ENCODE measurements around the gene CTSF. TPM values are rescaled to one million over a fixed set of nuclear protein-coding genes. Genes with fewer than 3 reads are reported as not detected.

The CTSF gene
- total and polyA plus RNA-seq, 10 donors, result 11.4 to 60.8 (median 31.0) TPM

DNA sequence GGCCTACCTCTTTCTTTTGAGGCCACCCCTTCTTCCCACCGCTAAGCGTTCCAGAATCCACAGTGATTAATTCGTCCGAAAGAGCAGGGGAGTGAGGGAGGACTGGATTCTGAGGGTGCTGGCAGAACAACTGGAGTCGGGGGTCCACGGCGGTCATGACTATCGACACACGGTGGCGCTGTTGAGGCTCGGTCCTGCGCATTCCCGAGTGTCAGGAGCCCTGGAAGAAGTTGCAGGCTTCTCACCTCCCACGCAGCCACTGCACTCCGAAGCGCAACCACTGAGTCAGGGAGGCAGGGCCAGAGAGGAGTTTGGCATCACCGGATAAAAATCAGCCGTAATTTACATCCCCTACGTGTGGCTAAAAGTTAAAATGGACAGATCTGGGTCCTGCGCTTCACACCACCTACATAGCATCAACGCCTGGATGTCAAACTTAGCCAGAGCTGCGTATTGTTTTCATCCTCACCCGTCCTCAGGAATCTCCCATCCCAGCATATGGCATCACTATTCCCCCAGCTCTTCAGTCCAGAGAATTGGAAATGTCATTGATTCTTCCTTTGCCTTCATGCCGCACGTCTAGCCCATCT lies 10.7 kb upstream of the CTSF start:
- H3K4me3 ChIP-seq, result peak overlapping the region in 1 of 8 donors; percentile 34
- H3K27ac ChIP-seq, result no peak overlapping the region
- 17 to 20% (median 18%) methylated on average over 25 of the region's 25 CpGs for WGBS, 5 donors
- intact Hi-C loops (cut with DNase I; ENCODE audit: low total_unique reads), result loop anchor here (2.0 kb wide), 1 partner anchor 102 kb away; no protein-coding TSS in a partner anchor
- peaks cover 2 to 9% (median 8%) of the 10 kb centered on the region in 6 donors for H3K4me1 ChIP-seq
- H3K36me3 ChIP-seq, result no peaks in the 10 kb centered on the region
- peak; percentile 90 for DNase-seq
- peaks cover 0 to 17% (median 14%) of the 10 kb centered on the region in 8 donors for H3K9me3 ChIP-seq
- no peaks in the 10 kb centered on the region for H3K27me3 ChIP-seq (replicated peaks in 1 of 7)
- TF ChIP-seq POLR2AphosphoS5 (IDR thresholded peaks at IDR 0.05) (peak; percentile 52 to 74 (median 65)), POLR2A (IDR thresholded peaks at IDR 0.05) (no peak)
- TF ChIP-seq, protein P1, sequence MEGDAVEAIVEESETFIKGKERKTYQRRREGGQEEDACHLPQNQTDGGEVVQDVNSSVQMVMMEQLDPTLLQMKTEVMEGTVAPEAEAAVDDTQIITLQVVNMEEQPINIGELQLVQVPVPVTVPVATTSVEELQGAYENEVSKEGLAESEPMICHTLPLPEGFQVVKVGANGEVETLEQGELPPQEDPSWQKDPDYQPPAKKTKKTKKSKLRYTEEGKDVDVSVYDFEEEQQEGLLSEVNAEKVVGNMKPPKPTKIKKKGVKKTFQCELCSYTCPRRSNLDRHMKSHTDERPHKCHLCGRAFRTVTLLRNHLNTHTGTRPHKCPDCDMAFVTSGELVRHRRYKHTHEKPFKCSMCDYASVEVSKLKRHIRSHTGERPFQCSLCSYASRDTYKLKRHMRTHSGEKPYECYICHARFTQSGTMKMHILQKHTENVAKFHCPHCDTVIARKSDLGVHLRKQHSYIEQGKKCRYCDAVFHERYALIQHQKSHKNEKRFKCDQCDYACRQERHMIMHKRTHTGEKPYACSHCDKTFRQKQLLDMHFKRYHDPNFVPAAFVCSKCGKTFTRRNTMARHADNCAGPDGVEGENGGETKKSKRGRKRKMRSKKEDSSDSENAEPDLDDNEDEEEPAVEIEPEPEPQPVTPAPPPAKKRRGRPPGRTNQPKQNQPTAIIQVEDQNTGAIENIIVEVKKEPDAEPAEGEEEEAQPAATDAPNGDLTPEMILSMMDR (IDR thresholded peaks at IDR 0.05 in 8 of 11, conservative IDR thresholded peaks at IDR 0.05 in 3 of 11), result peak; percentile 63 to 88 (median 85)

DNA sequence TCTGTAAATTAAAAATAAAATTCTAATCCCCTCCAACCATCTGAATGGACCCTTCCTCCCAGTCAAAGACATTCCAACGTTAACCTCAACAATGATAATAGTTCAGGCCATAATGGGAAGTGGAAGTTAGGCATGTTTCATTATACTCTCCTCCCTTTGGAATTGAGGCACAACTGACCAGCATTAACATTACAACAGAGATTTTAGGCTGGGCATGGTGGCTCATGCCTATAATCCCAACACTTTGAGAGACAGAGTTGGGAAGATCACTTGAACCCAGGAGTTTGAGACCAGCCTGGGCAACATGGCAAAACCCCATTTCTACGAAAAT lies 2.4 kb upstream of the CTSF start:
- H3K4me3 ChIP-seq, result no peak overlapping the region
- TF ChIP-seq POLR2AphosphoS5 (IDR thresholded peaks at IDR 0.05) (no peak), POLR2A (IDR thresholded peaks at IDR 0.05) (no peak)
- TF ChIP-seq, protein P1 (IDR thresholded peaks at IDR 0.05 in 8 of 11, conservative IDR thresholded peaks at IDR 0.05 in 3 of 11), result no peak
- DNase-seq, result no peak
- H3K27ac ChIP-seq, result no peak overlapping the region
- H3K36me3 ChIP-seq, result peaks cover 0 to 4% (median 0%) of the 10 kb centered on the region in 6 donors
- intact Hi-C loops (cut with DNase I; ENCODE audit: low total_unique reads), result no loop called here
- H3K27me3 ChIP-seq (replicated peaks in 1 of 7), result peaks cover 0 to 23% (median 3%) of the 10 kb centered on the region in 7 donors
- 69 to 86% (median 78%) methylated on average over 2 of the region's 2 CpGs for WGBS, 5 donors
- peaks cover 0 to 23% (median 18%) of the 10 kb centered on the region in 6 donors for H3K4me1 ChIP-seq
- H3K9me3 ChIP-seq, result no peaks in the 10 kb centered on the region

DNA sequence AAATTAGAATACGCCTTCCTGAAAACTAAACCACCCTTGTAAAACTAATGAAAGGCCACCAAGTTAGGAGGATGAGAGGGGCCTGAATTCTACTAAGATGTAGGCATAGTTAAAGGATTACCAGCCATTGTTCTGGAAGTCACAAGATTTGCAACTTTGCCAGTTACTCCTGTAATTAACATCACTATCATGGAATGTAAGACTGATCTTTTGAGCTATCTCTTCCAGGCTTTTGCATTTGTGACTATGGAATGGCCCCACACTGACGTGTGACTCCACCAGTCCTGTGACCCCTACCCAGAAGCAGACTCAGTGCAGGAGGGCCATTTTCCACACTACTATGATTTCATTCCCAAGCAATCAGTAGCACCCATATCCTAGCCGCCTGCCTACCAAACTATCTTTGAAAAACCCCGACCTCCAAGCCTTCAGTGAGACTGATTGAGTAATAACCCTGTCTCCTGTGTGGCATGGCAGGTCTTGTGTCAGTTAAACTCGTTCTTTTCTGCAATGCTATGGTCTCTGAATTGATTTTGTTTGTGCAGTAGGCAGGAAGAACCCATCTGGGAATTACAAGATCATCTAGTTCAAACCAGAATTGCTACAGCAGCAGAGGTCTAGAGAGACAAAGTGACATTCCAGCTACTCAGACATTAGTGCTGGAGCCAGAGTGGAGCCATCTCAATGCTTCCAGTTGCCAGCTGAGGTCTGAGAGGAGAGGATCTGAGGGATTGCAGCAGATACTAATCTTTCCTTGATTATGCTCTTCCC lies 1.9 kb upstream of the CTSF start:
- no peak overlapping the region for H3K27ac ChIP-seq
- H3K9me3 ChIP-seq, result no peaks in the 10 kb centered on the region
- TF ChIP-seq, protein P1 (IDR thresholded peaks at IDR 0.05 in 8 of 11, conservative IDR thresholded peaks at IDR 0.05 in 3 of 11), result no peak
- no peak for TF ChIP-seq POLR2AphosphoS5 (IDR thresholded peaks at IDR 0.05)
- peaks cover 0 to 23% (median 18%) of the 10 kb centered on the region in 6 donors for H3K4me1 ChIP-seq
- H3K27me3 ChIP-seq (replicated peaks in 1 of 7), result peaks cover 0 to 23% (median 3%) of the 10 kb centered on the region in 7 donors
- WGBS, 5 donors, result 52 to 64% (median 61%) methylated on average over 5 of the region's 5 CpGs
- intact Hi-C loops (cut with DNase I; ENCODE audit: low total_unique reads), result no loop called here
- peaks cover 0 to 8% (median 0%) of the 10 kb centered on the region in 6 donors for H3K36me3 ChIP-seq
- no peak for DNase-seq
- H3K4me3 ChIP-seq, result no peak overlapping the region

DNA sequence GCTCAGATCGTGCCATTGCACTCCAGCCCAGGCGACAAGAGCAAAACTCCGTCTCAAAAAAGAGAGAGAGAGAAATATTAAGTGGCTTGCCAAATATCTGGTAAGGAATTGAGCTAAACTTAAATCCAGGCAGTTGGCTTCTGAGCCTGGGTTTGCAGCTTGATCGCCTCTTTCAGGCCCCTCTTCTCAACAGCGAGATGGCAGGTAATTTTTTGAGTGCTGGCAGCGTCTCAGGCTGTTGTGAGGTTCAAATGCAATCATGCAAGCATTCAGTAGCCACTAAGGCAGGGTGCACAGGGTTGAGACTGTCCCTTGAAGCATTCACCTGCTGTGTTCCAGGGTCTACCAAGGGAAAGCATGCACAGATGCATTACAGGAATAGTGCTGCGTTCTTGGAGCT lies 670 bp upstream of the CTSF start:
- Histone ChIP-seq H3K9me3 (no peaks in the 10 kb centered on the region), H3K4me3 (peak overlapping the region in 1 of 8 donors; percentile 83), H3K27me3 (replicated peaks in 1 of 7) (peaks cover 0 to 23% (median 3%) of the 10 kb centered on the region in 7 donors), H3K4me1 (peaks cover 0 to 23% (median 18%) of the 10 kb centered on the region in 6 donors), H3K36me3 (peaks cover 0 to 16% (median 0%) of the 10 kb centered on the region in 6 donors), H3K27ac (no peak overlapping the region)
- intact Hi-C loops (cut with DNase I; ENCODE audit: low total_unique reads), result no loop called here
- TF ChIP-seq POLR2A (IDR thresholded peaks at IDR 0.05), result no peak
- TF ChIP-seq POLR2AphosphoS5 (IDR thresholded peaks at IDR 0.05), result no peak
- TF ChIP-seq, protein P1 (IDR thresholded peaks at IDR 0.05 in 8 of 11, conservative IDR thresholded peaks at IDR 0.05 in 3 of 11), result no peak
- 77 to 91% (median 86%) methylated on average over 7 of the region's 7 CpGs for WGBS, 5 donors
- DNase-seq, result no peak
